Parathyroid adenoma (tissue), 2 donors: ENCODE data around the gene PCP2.

Experiments
- H2AFZ ChIP-seq: fragments of 300-600 bp; sonication (generic); one replicate; pipeline ENCODE4 v1.7.0; 2017; ENCODE audit warnings: antibody characterized with exemption, mild to moderate bottlenecking
- H3K27ac ChIP-seq: fragments of 300-600 bp; sonication (generic); one replicate; pipeline ENCODE4 v1.7.0; 2017
- H3K27me3 ChIP-seq: fragments of 300-600 bp; sonication (generic); one replicate; pipeline ENCODE4 v1.7.0; 2017; ENCODE audit warnings: low read length; ENCODE audit not compliant: control insufficient read depth, insufficient read depth
- H3K36me3 ChIP-seq: fragments of 300-600 bp; sonication (generic); one replicate; pipeline ENCODE4 v1.7.0; 2017; ENCODE audit warnings: low read length; ENCODE audit not compliant: control insufficient read depth, insufficient read depth
- H3K4me1 ChIP-seq: fragments of 300-600 bp; sonication (generic); one replicate; pipeline ENCODE4 v1.7.0; 2017; ENCODE audit warnings: control low read depth
- H3K4me2 ChIP-seq: fragments of 300-600 bp; sonication (generic); one replicate; pipeline ENCODE4 v1.7.0; 2017; ENCODE audit warnings: low read length
- H3K4me3 ChIP-seq: fragments of 300-600 bp; sonication (generic); one replicate; pipeline ENCODE4 v1.7.0; 2017; ENCODE audit warnings: low read depth, low read length
- H3K79me2 ChIP-seq: fragments of 300-600 bp; sonication (generic); one replicate; pipeline ENCODE4 v1.7.0; 2017; ENCODE audit warnings: control low read depth
- H3K9ac ChIP-seq: fragments of 300-600 bp; sonication (generic); one replicate; pipeline ENCODE4 v1.7.0; 2017; ENCODE audit warnings: mild to moderate bottlenecking
- H3K9me3 ChIP-seq: fragments of 300-600 bp; sonication (generic); one replicate; pipeline ENCODE4 v1.7.0; 2017; ENCODE audit warnings: low read length; ENCODE audit not compliant: control insufficient read depth
- TF ChIP-seq, protein P1 (sequence below): fragments of 300-600 bp; sonication (generic); IDR thresholded peaks from one replicate; pipeline ENCODE4 v1.7.0; 2017; ENCODE audit warnings: antibody characterized with exemption, mild to moderate bottlenecking
- donor health status: primary hyperparathyroidism.

Gene PCP2

DNA sequence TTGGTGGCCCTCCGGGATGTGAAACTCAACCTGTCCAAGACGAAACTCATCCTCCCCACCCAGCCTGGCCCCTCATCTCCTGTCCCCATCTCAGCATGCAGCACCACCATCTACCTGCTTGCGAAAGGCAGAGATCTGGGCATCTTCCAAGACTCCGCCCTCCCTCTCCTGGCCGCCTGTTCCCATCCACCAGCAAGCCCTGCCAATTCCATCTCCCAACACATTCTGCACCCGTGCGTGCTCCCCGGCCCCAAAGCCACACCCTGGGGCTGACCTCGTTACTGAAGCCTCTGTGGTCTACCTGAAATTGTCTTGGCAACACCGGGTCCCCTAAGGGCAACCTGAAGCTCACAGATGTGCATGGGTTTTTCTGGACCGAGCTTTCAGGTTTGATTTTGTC lies 51.1 kb downstream of the PCP2 start:
- H3K9ac ChIP-seq, result no peak overlapping the region
- H3K4me2 ChIP-seq, result no peak overlapping the region
- no peaks in the 10 kb centered on the region for H3K9me3 ChIP-seq
- no peaks in the 10 kb centered on the region for H3K36me3 ChIP-seq
- no peak overlapping the region for H3K27ac ChIP-seq
- TF ChIP-seq, protein P1, sequence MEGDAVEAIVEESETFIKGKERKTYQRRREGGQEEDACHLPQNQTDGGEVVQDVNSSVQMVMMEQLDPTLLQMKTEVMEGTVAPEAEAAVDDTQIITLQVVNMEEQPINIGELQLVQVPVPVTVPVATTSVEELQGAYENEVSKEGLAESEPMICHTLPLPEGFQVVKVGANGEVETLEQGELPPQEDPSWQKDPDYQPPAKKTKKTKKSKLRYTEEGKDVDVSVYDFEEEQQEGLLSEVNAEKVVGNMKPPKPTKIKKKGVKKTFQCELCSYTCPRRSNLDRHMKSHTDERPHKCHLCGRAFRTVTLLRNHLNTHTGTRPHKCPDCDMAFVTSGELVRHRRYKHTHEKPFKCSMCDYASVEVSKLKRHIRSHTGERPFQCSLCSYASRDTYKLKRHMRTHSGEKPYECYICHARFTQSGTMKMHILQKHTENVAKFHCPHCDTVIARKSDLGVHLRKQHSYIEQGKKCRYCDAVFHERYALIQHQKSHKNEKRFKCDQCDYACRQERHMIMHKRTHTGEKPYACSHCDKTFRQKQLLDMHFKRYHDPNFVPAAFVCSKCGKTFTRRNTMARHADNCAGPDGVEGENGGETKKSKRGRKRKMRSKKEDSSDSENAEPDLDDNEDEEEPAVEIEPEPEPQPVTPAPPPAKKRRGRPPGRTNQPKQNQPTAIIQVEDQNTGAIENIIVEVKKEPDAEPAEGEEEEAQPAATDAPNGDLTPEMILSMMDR, result no peak
- H3K27me3 ChIP-seq, result no peaks in the 10 kb centered on the region
- no peaks in the 10 kb centered on the region for H3K79me2 ChIP-seq
- no peaks in the 10 kb centered on the region for H3K4me1 ChIP-seq
- H2AFZ ChIP-seq, result no peak overlapping the region
- H3K4me3 ChIP-seq, result no peak overlapping the region
